ENCODE data around the gene CRIM1. TPM values are rescaled to one million over a fixed set of nuclear protein-coding genes. Genes with fewer than 3 reads are reported as not detected.

CRIM1 gene
- total and polyA plus RNA-seq, 7 donors: 3.0 to 148 (median 55.6) TPM

GRCh38 chr2:36549165-36549574, 193.6 kb downstream of the CRIM1 start:
- no peak overlapping the region for H3K4me3 ChIP-seq
- H3K36me3 ChIP-seq: peaks cover 0 to 41% (median 16%) of the 10 kb centered on the region in 4 donors
- 55 to 80% methylated on average over 7 of the region's 7 CpGs for WGBS, 2 donors
- TF ChIP-seq CTCF (IDR thresholded peaks at IDR 0.05) (no peak), POLR2AphosphoS5 (IDR thresholded peaks at IDR 0.05) (peak in 2 of 4 donors; percentile 56 to 69)
- no peaks in the 10 kb centered on the region for H3K9me3 ChIP-seq
- H3K4me1 ChIP-seq: peaks cover 0 to 32% (median 14%) of the 10 kb centered on the region in 4 donors
- intact Hi-C loops (cut with DNase I): no loop called here
- H3K27ac ChIP-seq: peak overlapping the region; percentile 20 to 63 (median 40)
- DNase-seq: no peak
- H3K27me3 ChIP-seq: no peaks in the 10 kb centered on the region

GRCh38 chr2:36550006-36550405, 194.4 kb downstream of the CRIM1 start:
- Histone ChIP-seq H3K9me3 (no peaks in the 10 kb centered on the region), H3K36me3 (peaks cover 0 to 49% (median 16%) of the 10 kb centered on the region in 4 donors), H3K27me3 (no peaks in the 10 kb centered on the region), H3K4me1 (peaks cover 0 to 28% (median 10%) of the 10 kb centered on the region in 4 donors), H3K27ac (peak overlapping the region in 1 of 4 donors; percentile 39), H3K4me3 (no peak overlapping the region)
- intact Hi-C loops (cut with DNase I): no loop called here
- TF ChIP-seq EP300 (IDR thresholded peaks at IDR 0.05): no peak
- TF ChIP-seq CTCF (IDR thresholded peaks at IDR 0.05): no peak
- TF ChIP-seq POLR2AphosphoS5 (IDR thresholded peaks at IDR 0.05): no peak
- TF ChIP-seq POLR2A (IDR thresholded peaks at IDR 0.05): no peak
- DNase-seq: no peak
- 96 to 98% methylated on average over 5 of the region's 5 CpGs for WGBS, 2 donors

GRCh38 chr2:36553683-36554082, 198.1 kb downstream of the CRIM1 start:
- Histone ChIP-seq H3K36me3 (peaks cover 0 to 38% (median 10%) of the 10 kb centered on the region in 4 donors), H3K4me3 (no peak overlapping the region), H3K4me1 (peaks cover 0 to 25% (median 12%) of the 10 kb centered on the region in 4 donors), H3K9me3 (no peaks in the 10 kb centered on the region), H3K27ac (peak overlapping the region in 1 of 4 donors; percentile 7), H3K27me3 (no peaks in the 10 kb centered on the region)
- intact Hi-C loops (cut with DNase I): no loop called here
- TF ChIP-seq CTCF (IDR thresholded peaks at IDR 0.05): no peak
- TF ChIP-seq POLR2A (IDR thresholded peaks at IDR 0.05): no peak
- no peak for TF ChIP-seq EP300 (IDR thresholded peaks at IDR 0.05)
- TF ChIP-seq POLR2AphosphoS5 (IDR thresholded peaks at IDR 0.05): no peak
- DNase-seq: no peak
- WGBS, 2 donors: 67 to 77% methylated on average over 4 of the region's 4 CpGs

GRCh38 chr2:36554531-36554930, 199.0 kb downstream of the CRIM1 start:
- Histone ChIP-seq H3K36me3 (peaks cover 0 to 32% (median 10%) of the 10 kb centered on the region in 4 donors), H3K4me1 (peaks cover 0 to 16% (median 4%) of the 10 kb centered on the region in 4 donors), H3K27ac (no peak overlapping the region), H3K27me3 (no peaks in the 10 kb centered on the region), H3K9me3 (no peaks in the 10 kb centered on the region), H3K4me3 (no peak overlapping the region)
- DNase-seq: no peak
- WGBS, 2 donors: 92 to 94% methylated on average over 1 of the region's 1 CpG
- intact Hi-C loops (cut with DNase I): no loop called here
- TF ChIP-seq CTCF (IDR thresholded peaks at IDR 0.05): no peak
- TF ChIP-seq POLR2A (IDR thresholded peaks at IDR 0.05): no peak
- TF ChIP-seq EP300 (IDR thresholded peaks at IDR 0.05): no peak
- no peak for TF ChIP-seq POLR2AphosphoS5 (IDR thresholded peaks at IDR 0.05)

DNA sequence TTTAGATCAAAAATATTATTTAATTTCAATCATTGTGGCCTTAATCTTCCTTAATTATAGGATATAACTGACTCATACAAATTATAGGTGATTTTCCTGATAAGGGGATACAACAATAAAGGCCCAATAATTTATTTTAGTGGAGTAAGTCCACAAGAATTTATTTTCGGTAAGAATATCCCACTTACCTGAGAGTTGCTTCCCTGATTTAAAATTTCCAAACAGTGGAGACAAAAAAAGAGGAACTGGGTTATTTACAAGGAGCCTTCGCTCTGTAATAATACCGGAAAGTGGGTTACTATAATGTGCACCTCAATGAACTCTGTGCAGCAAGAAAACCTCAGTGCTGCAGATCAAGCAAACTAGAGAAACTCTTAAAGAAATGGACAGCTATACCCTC, 200.2 kb downstream of the CRIM1 start:
- Histone ChIP-seq H3K4me3 (no peak overlapping the region), H3K27ac (peak overlapping the region in 1 of 4 donors; percentile 47), H3K27me3 (no peaks in the 10 kb centered on the region), H3K9me3 (no peaks in the 10 kb centered on the region), H3K4me1 (peaks cover 0 to 9% (median 4%) of the 10 kb centered on the region in 4 donors), H3K36me3 (peaks cover 0 to 32% (median 10%) of the 10 kb centered on the region in 4 donors)
- WGBS, 2 donors: 89 to 93% methylated on average over 3 of the region's 3 CpGs
- DNase-seq: no peak
- intact Hi-C loops (cut with DNase I): no loop called here
- TF ChIP-seq EP300 (IDR thresholded peaks at IDR 0.05): no peak
- TF ChIP-seq CTCF (IDR thresholded peaks at IDR 0.05): no peak
- no peak for TF ChIP-seq POLR2A (IDR thresholded peaks at IDR 0.05)
- no peak for TF ChIP-seq POLR2AphosphoS5 (IDR thresholded peaks at IDR 0.05)
